Mammary epithelial cell (primary cell): ENCODE measurements around the gene GRB7.

ENCODE experiments used
- CTCF ChIP-seq, 2 donors: IDR thresholded peaks in 1 of 2; conservative IDR thresholded peaks in 1 of 2; 2 replicates each; pipeline ENCODE4 v1.5.1; 2011 to 2012; ENCODE audit warnings: inconsistent platforms in 2 of 2, low read length in 2 of 2, mild to moderate bottlenecking in 2 of 2, control low read depth in 1 of 2, low read depth in 1 of 2; ENCODE audit not compliant: insufficient read depth in 1 of 2; ENCODE audit errors: extremely low read depth in 1 of 2
- EZH2 ChIP-seq: IDR thresholded peaks from 2 replicates; pipeline ENCODE4 v1.6.1; 2012; ENCODE audit warnings: low read length, inconsistent platforms, borderline replicate concordance

DNA sequence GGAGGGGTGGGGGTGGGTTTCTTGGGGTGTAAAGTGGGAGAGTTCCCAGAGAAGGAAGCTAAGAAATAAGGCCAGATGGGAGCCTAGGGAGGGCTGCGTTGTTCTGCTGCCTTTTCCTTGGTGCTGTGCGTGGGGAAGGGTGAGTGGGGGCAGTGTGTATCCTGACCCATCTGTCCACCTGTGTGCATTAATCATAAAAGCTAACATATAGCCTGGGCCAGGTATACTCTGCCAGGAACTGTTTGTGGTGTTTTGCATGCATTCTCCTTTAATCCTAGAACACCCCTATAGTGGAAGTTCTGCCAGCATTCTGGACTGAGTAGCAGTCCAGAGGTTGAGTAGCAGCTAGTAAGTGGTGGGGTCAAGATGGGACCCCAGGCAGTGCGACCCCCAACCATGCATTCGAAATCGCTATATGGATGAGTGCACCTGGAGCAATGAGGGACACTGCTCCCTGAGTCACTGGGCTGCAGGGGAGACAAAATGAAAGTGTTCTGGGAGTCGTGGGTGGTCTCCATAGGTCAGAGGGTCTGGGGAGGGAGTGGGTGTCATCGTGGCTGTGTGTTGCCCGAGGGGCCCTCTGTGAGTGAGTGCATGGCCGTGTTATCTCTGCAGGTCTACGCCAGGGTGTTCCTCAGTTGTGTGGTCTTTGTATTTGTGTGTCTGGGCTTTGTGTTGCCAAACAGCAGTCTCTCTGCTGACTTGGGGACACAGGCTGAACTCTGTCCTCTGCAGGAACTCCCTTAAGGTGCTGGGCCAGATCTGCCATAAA is 36.5 kb upstream of the GRB7 start:
- TF ChIP-seq EZH2 (no peak), CTCF (conservative IDR thresholded peaks at IDR 0.05 in 1 of 2, IDR thresholded peaks at IDR 0.05 in 1 of 2; ENCODE audit: extremely low read depth in 1 of 2, insufficient read depth in 1 of 2, low read depth in 1 of 2, low read length in 2 of 2) (no peak)
